Fibroblast of skin of back (primary cell): ENCODE measurements around the gene PCA3. TPM values are rescaled to one million over a fixed set of nuclear protein-coding genes. Genes with fewer than 3 reads are reported as not detected.
"Not testable (repeated sequence)": the region's sequence is repeated elsewhere in the genome, so short reads cannot be mapped to it uniquely, and the experiment has no call there.

Source experiments
- DNase-seq: peaks from one replicate; pipeline ENCODE4 v3.0.0-alpha.2; 2013
- polyA plus RNA-seq, 2 experiments: library from polyadenylated mRNA; unstranded; fragments of 120-200 nt; gene quantifications; one replicate each; pipeline ENCODE4 v1.2.1, GENCODE V29; 2013; ENCODE audit not compliant: insufficient read length in 2 of 2

The PCA3 gene
- 1.9 TPM for polyA plus RNA-seq (2013, experiment 1 of 2; ENCODE audit: insufficient read length)
- 4.5 TPM for polyA plus RNA-seq (2013, experiment 2 of 2; ENCODE audit: insufficient read length)

GRCh38 chr9:76764138-76764537, at the start of gene PCA3:
TSS of gene PCA3 (plus strand) at chr9:76764438.
- no peak for DNase-seq

GRCh38 chr9:76716085-76716672, 48.1 kb upstream of the PCA3 start:
- no peak for DNase-seq

GRCh38 chr9:76717176-76717575, 47.1 kb upstream of the PCA3 start:
- no peak for DNase-seq

GRCh38 chr9:76717613-76718012, 46.6 kb upstream of the PCA3 start:
- peak; percentile 74 for DNase-seq

GRCh38 chr9:76718166-76718565, 46.1 kb upstream of the PCA3 start:
- no peak for DNase-seq

- no peak for DNase-seq
These were observed 44.0 kb upstream of the PCA3 start for GRCh38 chr9:76720245-76720644.

- no peak for DNase-seq
These were observed 39.2 kb upstream of the PCA3 start for GRCh38 chr9:76725011-76725546.

GRCh38 chr9:76725885-76726284, 38.4 kb upstream of the PCA3 start:
- DNase-seq, result no peak

GRCh38 chr9:76729116-76729515, 35.1 kb upstream of the PCA3 start:
- DNase-seq, result no peak

GRCh38 chr9:76729980-76730737, 34.1 kb upstream of the PCA3 start:
- no peak for DNase-seq

- DNase-seq, result peak; percentile 75
These were observed 33.4 kb upstream of the PCA3 start for GRCh38 chr9:76730801-76731200.

- peak; percentile 74 for DNase-seq
These were observed 31.8 kb upstream of the PCA3 start for GRCh38 chr9:76732341-76732958.

GRCh38 chr9:76733096-76733495, 31.1 kb upstream of the PCA3 start:
- peak; percentile 42 for DNase-seq

GRCh38 chr9:76734716-76735115, 29.5 kb upstream of the PCA3 start:
- no peak for DNase-seq

- DNase-seq, result no peak
These were observed 26.9 kb upstream of the PCA3 start for GRCh38 chr9:76737154-76737902.

GRCh38 chr9:76738402-76738801, 25.8 kb upstream of the PCA3 start:
- DNase-seq, result no peak

- no peak for DNase-seq
These were observed 22.7 kb upstream of the PCA3 start for GRCh38 chr9:76741524-76741923.

- DNase-seq, result not testable (repeated sequence)
These were observed 21.3 kb upstream of the PCA3 start for GRCh38 chr9:76742890-76743289.

GRCh38 chr9:76743931-76744330, 20.3 kb upstream of the PCA3 start:
- DNase-seq, result no peak

- no peak for DNase-seq
These were observed 19.9 kb upstream of the PCA3 start for GRCh38 chr9:76744336-76744735.

GRCh38 chr9:76751001-76751400, 13.2 kb upstream of the PCA3 start:
- DNase-seq, result no peak

GRCh38 chr9:76756268-76756640, 8.0 kb upstream of the PCA3 start:
- DNase-seq, result peak; percentile 44
